K562 (cell line): ENCODE results near the gene OR5A2. TPM values are rescaled to one million over a fixed set of nuclear protein-coding genes. Genes with fewer than 3 reads are reported as not detected.

ENCODE experiments used
- ATAC-seq: fragments of 200-7000 bp; cut with Tn5 transposase; 3 replicates; pipeline ENCODE4 v1.9.1; 2020; ENCODE audit warnings: moderate library complexity
- BruUV-seq: library from RNA; stranded (reverse); fragments of 400-500 nt; replicated peaks from 2 replicates; lab custom pipeline; 2021; lab: Mats Ljungman, UMichigan
- CTCF ChIA-PET: fragments of 300-600 bp; formaldehyde crosslinking; extraction: SDS; loops from one replicate; lab custom pipeline; 2021; ENCODE audit warnings: low intra/inter-chr PET ratio; lab: Yijun Ruan, JAX
- POLR2A ChIA-PET: fragments of 300-600, 350-650 bp; sonication (Branson Sonifier 250); formaldehyde crosslinking; extraction: SDS; loops from one replicate; lab custom pipeline; 2021; ENCODE audit warnings: antibody characterized with exemption, inconsistent platforms; lab: Yijun Ruan, JAX
- DNase-seq, 4 experiments: peaks; one replicate each; pipeline versions ENCODE4 v3.0.0 to v3.0.0-alpha.2; 2011 to 2018; ENCODE audit warnings: low spot score in 3 of 4, mixed read lengths in 3 of 4; ENCODE audit errors: extremely low read depth in 1 of 4
- FAIRE-seq: peaks from 2 replicates; lab custom pipeline; 2011; peaks lifted over from hg19 to GRCh38; lab: Jason Lieb, UNC
- H2AFZ ChIP-seq: 2 replicates; pipeline ENCODE4 v1.6.0; 2011; ENCODE audit warnings: low read depth, low read length, control low read depth, inconsistent platforms
- H3K27ac ChIP-seq: fragments of 200-600 bp; 3 replicates; pipeline ENCODE4 v1.8.0; 2011; ENCODE audit warnings: low read depth, mild to moderate bottlenecking, control low read depth, inconsistent platforms, low read length, moderate library complexity, mixed read lengths; ENCODE audit errors: extremely low read depth
- H3K27me3 ChIP-seq, 2 experiments: fragments of 300-600 bp in 1 of 2; 2 replicates in 1 of 2; 3 replicates in 1 of 2; pipeline versions ENCODE4 v1.6.0 to v1.8.0; 2011; ENCODE audit warnings: inconsistent platforms in 2 of 2, low read length in 2 of 2, mild to moderate bottlenecking in 1 of 2, mixed read lengths in 1 of 2, moderate library complexity in 1 of 2; ENCODE audit not compliant: control insufficient read depth in 2 of 2, insufficient read depth in 2 of 2
- H3K36me3 ChIP-seq: fragments of 300-600 bp; 3 replicates; pipeline ENCODE4 v1.8.0; 2011; ENCODE audit warnings: mild to moderate bottlenecking, low read length, inconsistent platforms; ENCODE audit not compliant: control insufficient read depth, insufficient read depth
- H3K4me1 ChIP-seq, 2 experiments: fragments of 200-600 bp in 1 of 2; replicated peaks in 1 of 2; 2 replicates in 1 of 2; 3 replicates in 1 of 2; pipeline versions ENCODE4 v1.5.1 to v1.8.0; 2011; ENCODE audit warnings: inconsistent platforms in 2 of 2, low read length in 2 of 2, mild to moderate bottlenecking in 1 of 2, mixed read lengths in 1 of 2, moderate library complexity in 1 of 2; ENCODE audit not compliant: control insufficient read depth in 2 of 2, insufficient read depth in 2 of 2
- H3K4me2 ChIP-seq: 2 replicates; pipeline ENCODE4 v1.6.1; 2011; ENCODE audit warnings: low read length, control low read depth, inconsistent platforms, mixed read lengths; ENCODE audit not compliant: insufficient read depth
- H3K4me3 ChIP-seq: fragments of 200-600 bp; sonication (generic), shearing (Covaris generic); 2 replicates; pipeline ENCODE4 v1.5.1; 2016; ENCODE audit warnings: control low read depth, inconsistent platforms
- H3K79me2 ChIP-seq: fragments of 200-600 bp; 3 replicates; pipeline ENCODE4 v1.8.0; 2011; ENCODE audit warnings: low read length, inconsistent platforms; ENCODE audit not compliant: control insufficient read depth, insufficient read depth
- H3K9ac ChIP-seq, 2 experiments: 2 replicates each; pipeline versions ENCODE4 v1.6.0 to v1.6.1; 2011; ENCODE audit warnings: low read depth in 2 of 2, low read length in 2 of 2, control low read depth in 1 of 2, inconsistent platforms in 1 of 2, mild to moderate bottlenecking in 1 of 2, mixed read lengths in 1 of 2; ENCODE audit not compliant: insufficient read depth in 1 of 2
- H3K9me1 ChIP-seq: one replicate; pipeline ENCODE4 v1.6.0; 2011; ENCODE audit warnings: inconsistent platforms, mild to moderate bottlenecking, low read length, moderate library complexity; ENCODE audit not compliant: control insufficient read depth, insufficient read depth
- H3K9me3 ChIP-seq: replicated peaks from 2 replicates; pipeline ENCODE4 v1.5.1; 2011; ENCODE audit warnings: low read depth, low read length, inconsistent platforms; ENCODE audit not compliant: control insufficient read depth, insufficient read depth
- H4K20me1 ChIP-seq: replicated peaks from 2 replicates; pipeline ENCODE4 v1.6.1; 2011; ENCODE audit warnings: low read length, inconsistent platforms, mixed read lengths; ENCODE audit not compliant: control insufficient read depth, insufficient read depth
- ARID1B ChIP-seq: fragments of 450-650 bp; IDR thresholded peaks from 2 replicates; pipeline ENCODE4 v1.6.1; 2016; ENCODE audit warnings: antibody characterized with exemption, mild to moderate bottlenecking, inconsistent platforms
- ERF ChIP-seq: fragments of 450-650 bp; formaldehyde crosslinking; IDR thresholded peaks from 2 replicates; pipeline ENCODE4 v1.4.0; 2020; ENCODE audit warnings: mild to moderate bottlenecking, mixed read lengths
- EZH2 ChIP-seq: IDR thresholded peaks from 2 replicates; pipeline ENCODE4 v1.6.1; 2012; ENCODE audit warnings: low read depth, mild to moderate bottlenecking, inconsistent platforms, low read length, borderline replicate concordance
- FOXK1 ChIP-seq: sonication (generic); formaldehyde crosslinking; IDR thresholded peaks from 2 replicates; pipeline ENCODE4 v1.8.0; 2022; ENCODE audit warnings: missing genetic modification reagents, mild to moderate bottlenecking, borderline replicate concordance
- FOXK2 ChIP-seq, 2 experiments: fragments of 450-650 bp; IDR thresholded peaks in 1 of 2; conservative IDR thresholded peaks in 1 of 2; 2 replicates each; pipeline ENCODE4 v1.6.1; 2016; ENCODE audit warnings: low read depth in 2 of 2, mild to moderate bottlenecking in 1 of 2
- HDAC1 ChIP-seq, 2 experiments: fragments of 450-650 bp; IDR thresholded peaks; 2 replicates each; pipeline ENCODE4 v1.6.1; 2016 to 2017; ENCODE audit warnings: inconsistent platforms in 1 of 2, mild to moderate bottlenecking in 1 of 2, moderate library complexity in 1 of 2
- L3MBTL2 ChIP-seq: fragments of 450-650 bp; IDR thresholded peaks from 2 replicates; pipeline ENCODE4 v1.6.1; 2016; ENCODE audit warnings: mild to moderate bottlenecking, moderate library complexity
- SMARCA5 ChIP-seq: fragments of 450-650 bp; IDR thresholded peaks from 2 replicates; pipeline ENCODE4 v1.6.1; 2016
- TOE1 ChIP-seq, 2 experiments: fragments of 450-650 bp in 1 of 2; sonication (generic) in 1 of 2; formaldehyde crosslinking in 1 of 2; IDR thresholded peaks; 2 replicates each; pipeline versions ENCODE4 v1.7.1 to v1.8.0; 2016 to 2022; ENCODE audit warnings: borderline replicate concordance in 2 of 2, mild to moderate bottlenecking in 2 of 2, antibody characterized with exemption in 1 of 2, inconsistent platforms in 1 of 2, low read depth in 1 of 2, missing genetic modification reagents in 1 of 2, moderate library complexity in 1 of 2
- TRIM24 ChIP-seq, 2 experiments: fragments of 450-650 bp; IDR thresholded peaks; 2 replicates each; pipeline ENCODE4 v1.6.1; 2016
- ZKSCAN3 ChIP-seq: fragments of 250-450 bp; sonication (Bioruptor Pico); IDR thresholded peaks from 2 replicates; pipeline ENCODE4 v1.4.0; 2020
- ZNF253 ChIP-seq: fragments of 250-450 bp; sonication (Bioruptor Pico); conservative IDR thresholded peaks from 2 replicates; pipeline ENCODE4 v1.6.1; 2021; ENCODE audit warnings: mild to moderate bottlenecking
- ZNF324 ChIP-seq: fragments of 250-450 bp; sonication (Bioruptor Pico); IDR thresholded peaks from 2 replicates; pipeline ENCODE4 v1.4.0; 2020; ENCODE audit warnings: mild to moderate bottlenecking
- ZNF695 ChIP-seq: fragments of 450-650 bp; formaldehyde crosslinking; IDR thresholded peaks from 2 replicates; pipeline ENCODE4 v1.4.0; 2020; ENCODE audit warnings: mild to moderate bottlenecking, moderate library complexity
- ZZZ3 ChIP-seq: fragments of 450-650 bp; IDR thresholded peaks from 2 replicates; pipeline ENCODE4 v1.6.1; 2016; ENCODE audit warnings: antibody characterized with exemption, mild to moderate bottlenecking, moderate library complexity
- WGBS: fragments of 100-300 bp; shearing (Covaris generic); methylation state at CpG from one replicate; pipeline ENCODE4 v1.1.6; 2016; ENCODE audit warnings: low coverage, mixed read lengths; ENCODE audit not compliant: insufficient coverage; ENCODE audit errors: missing lambda C conversion rate; 5-methylcytosine and 5-hydroxymethylcytosine counted together
- in situ Hi-C: fragments of 300-500 bp; cut with MboI; formaldehyde crosslinking; loops from 4 replicates; pipeline ENCODE4 v1.15.0; 2018; ENCODE audit warnings: inconsistent platforms, mixed read lengths
- intact Hi-C: fragments of 100-400 bp; cut with micrococcal nuclease; formaldehyde crosslinking; loops from 2 replicates; pipeline ENCODE4 v1.14.2; 2022
- polyA plus RNA-seq, 8 experiments: library from polyadenylated mRNA; depleted of rRNA in 4 of 8; stranded (reverse) in 5 of 8; unstranded in 3 of 8; fragments of >200 nt; fragmentation: Nextera tagmentation in 2 of 8; fragmentation: Illumina TruSeq in 1 of 8; extraction: Ambion mirVana in 2 of 8; extraction: Trizol in 1 of 8; gene quantifications; 2 replicates each; pipeline versions ENCODE4 v1.2.1 to v1.2.3, GENCODE V29; 2011 to 2014; ENCODE audit warnings: inconsistent platforms in 1 of 8, missing spikeins in 1 of 8
- total RNA-seq, 7 experiments: library from RNA; depleted of rRNA in 6 of 7; stranded (reverse); fragments of >200 nt in 6 of 7; fragmentation: Illumina TruSeq in 2 of 7; extraction: Trizol in 2 of 7; gene quantifications; 2 replicates each; pipeline versions ENCODE4 v1.2.1 to v1.2.3, GENCODE V29; 2011 to 2021; ENCODE audit warnings: low replicate concordance in 1 of 7
- TF ChIP-seq, protein P1 (sequence below): sonication (generic); formaldehyde crosslinking; IDR thresholded peaks from 2 replicates; pipeline ENCODE4 v1.8.0; 2022; ENCODE audit warnings: mild to moderate bottlenecking, missing genetic modification reagents, borderline replicate concordance
- TF ChIP-seq, protein P2 (sequence below): fragments of 450-650 bp; conservative IDR thresholded peaks from 2 replicates; pipeline ENCODE4 v1.6.1; 2016; ENCODE audit warnings: missing genetic modification characterization, low read depth, mild to moderate bottlenecking, missing compliant biosample characterization, moderate library complexity

The OR5A2 gene
- total and polyA plus RNA-seq, 9 of the 15 experiments (the other 6 are each of a cell fraction or from before 2014, with no cell fraction given): not detected

DNA sequence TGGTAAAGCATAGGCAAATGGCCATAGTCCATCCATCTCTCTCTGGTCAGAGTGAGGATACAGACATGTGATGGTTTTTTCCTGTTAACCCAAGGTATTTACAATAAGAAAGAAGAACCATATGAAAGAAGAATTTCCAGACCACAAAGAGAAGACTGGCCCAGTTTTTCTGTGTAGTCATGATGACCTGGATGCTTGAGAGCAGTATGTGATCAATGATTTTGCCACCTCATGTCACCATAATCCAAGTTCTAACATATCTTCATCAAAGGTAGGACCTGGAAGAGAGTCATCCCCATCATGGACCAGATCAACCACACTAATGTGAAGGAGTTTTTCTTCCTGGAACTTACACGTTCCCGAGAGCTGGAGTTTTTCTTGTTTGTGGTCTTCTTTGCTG is 30.4 kb upstream of the OR5A2 start, which contains the start of gene OR4D6:
Gene OR4D6 (plus strand): TSS at position 301 of the 400 bp plus-strand sequence. CDS start 0 bp downstream, at position 301.
- 0% methylated on average over 2 of the region's 2 CpGs for WGBS
- peaks cover 7 to 11% of the 10 kb centered on the region in 2 experiments for H3K27me3 ChIP-seq
- no TSS peak for BruUV-seq
- POLR2A ChIA-PET: no interaction called here
- H3K4me3 ChIP-seq: no peak within 1 kb of the TSS
- no peak for DNase-seq
- FAIRE-seq: no peak
- H3K9ac ChIP-seq: no peak within 1 kb of the TSS
- no peaks in the 10 kb centered on the region for H4K20me1 ChIP-seq
- no peaks in the 10 kb centered on the region for H3K9me3 ChIP-seq
- no peak within 1 kb of the TSS for H3K4me2 ChIP-seq
- H3K4me1 ChIP-seq: no peaks in the 10 kb centered on the region
- in situ Hi-C loops (no loop called here), intact Hi-C loops (no loop called here)
- CTCF ChIA-PET: no interaction called here
- H2AFZ ChIP-seq: no peak within 1 kb of the TSS
- no peak for TF ChIP-seq ERF (CRISPR knock-in tag)
- TF ChIP-seq TOE1 (IDR thresholded peaks at IDR 0.05; ENCODE audit: borderline replicate concordance): no peak
- TF ChIP-seq TOE1 (CRISPR knock-in tag; IDR thresholded peaks at IDR 0.05; ENCODE audit: borderline replicate concordance, low read depth): no peak
- TF ChIP-seq ZKSCAN3 (CRISPR knock-in tag): no peak
- no peak for TF ChIP-seq FOXK1
- TF ChIP-seq SMARCA5: no peak
- no peak for TF ChIP-seq ZNF324 (CRISPR knock-in tag)
- TF ChIP-seq L3MBTL2: no peak
- TF ChIP-seq, protein P1, sequence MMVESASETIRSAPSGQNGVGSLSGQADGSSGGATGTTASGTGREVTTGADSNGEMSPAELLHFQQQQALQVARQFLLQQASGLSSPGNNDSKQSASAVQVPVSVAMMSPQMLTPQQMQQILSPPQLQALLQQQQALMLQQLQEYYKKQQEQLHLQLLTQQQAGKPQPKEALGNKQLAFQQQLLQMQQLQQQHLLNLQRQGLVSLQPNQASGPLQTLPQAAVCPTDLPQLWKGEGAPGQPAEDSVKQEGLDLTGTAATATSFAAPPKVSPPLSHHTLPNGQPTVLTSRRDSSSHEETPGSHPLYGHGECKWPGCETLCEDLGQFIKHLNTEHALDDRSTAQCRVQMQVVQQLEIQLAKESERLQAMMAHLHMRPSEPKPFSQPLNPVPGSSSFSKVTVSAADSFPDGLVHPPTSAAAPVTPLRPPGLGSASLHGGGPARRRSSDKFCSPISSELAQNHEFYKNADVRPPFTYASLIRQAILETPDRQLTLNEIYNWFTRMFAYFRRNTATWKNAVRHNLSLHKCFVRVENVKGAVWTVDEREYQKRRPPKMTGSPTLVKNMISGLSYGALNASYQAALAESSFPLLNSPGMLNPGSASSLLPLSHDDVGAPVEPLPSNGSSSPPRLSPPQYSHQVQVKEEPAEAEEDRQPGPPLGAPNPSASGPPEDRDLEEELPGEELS (CRISPR knock-in tag): no peak
- TF ChIP-seq TRIM24 (IDR thresholded peaks at IDR 0.05): no peak
- no peak for TF ChIP-seq ZZZ3
- TF ChIP-seq HDAC1 (IDR thresholded peaks at IDR 0.05): no peak
- TF ChIP-seq EZH2: no peak
- no peak for TF ChIP-seq FOXK2 (conservative IDR thresholded peaks at IDR 0.05 in 1 of 2, IDR thresholded peaks at IDR 0.05 in 1 of 2; ENCODE audit: low read depth in 2 of 2)
- TF ChIP-seq, protein P2, sequence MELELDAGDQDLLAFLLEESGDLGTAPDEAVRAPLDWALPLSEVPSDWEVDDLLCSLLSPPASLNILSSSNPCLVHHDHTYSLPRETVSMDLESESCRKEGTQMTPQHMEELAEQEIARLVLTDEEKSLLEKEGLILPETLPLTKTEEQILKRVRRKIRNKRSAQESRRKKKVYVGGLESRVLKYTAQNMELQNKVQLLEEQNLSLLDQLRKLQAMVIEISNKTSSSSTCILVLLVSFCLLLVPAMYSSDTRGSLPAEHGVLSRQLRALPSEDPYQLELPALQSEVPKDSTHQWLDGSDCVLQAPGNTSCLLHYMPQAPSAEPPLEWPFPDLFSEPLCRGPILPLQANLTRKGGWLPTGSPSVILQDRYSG (tag): no peak
- TF ChIP-seq ARID1B: no peak
- no peak for TF ChIP-seq ZNF695 (CRISPR knock-in tag)
- TF ChIP-seq ZNF253 (CRISPR knock-in tag): no peak
- H3K79me2 ChIP-seq: no peaks in the 10 kb centered on the region
- no peak within 1 kb of the TSS for H3K27ac ChIP-seq
- no peaks in the 10 kb centered on the region for H3K9me1 ChIP-seq
- no peaks in the 10 kb centered on the region for H3K36me3 ChIP-seq
- ATAC-seq: no peak
